HepG2 (cell line): ENCODE measurements around the gene DIMT1. TPM values are rescaled to one million over a fixed set of nuclear protein-coding genes. Genes with fewer than 3 reads are reported as not detected.

Source experiments
- AGO1 ChIP-seq: fragments of 200-400 bp; formaldehyde crosslinking; IDR thresholded peaks from 2 replicates; pipeline ENCODE4 v1.6.1; 2017; ENCODE audit warnings: mild to moderate bottlenecking, low read depth, low read length, moderate library complexity; ENCODE audit not compliant: poor library complexity, severe bottlenecking
- CAMTA2 ChIP-seq: sonication (generic); formaldehyde crosslinking; IDR thresholded peaks from 2 replicates; pipeline ENCODE4 v1.4.0; 2020; ENCODE audit warnings: mild to moderate bottlenecking, missing genetic modification reagents, borderline replicate concordance
- CC2D1A ChIP-seq: sonication (generic); formaldehyde crosslinking; IDR thresholded peaks from 2 replicates; pipeline ENCODE4 v1.8.1; 2023; ENCODE audit warnings: mild to moderate bottlenecking, missing genetic modification reagents
- CEBPZ ChIP-seq: IDR thresholded peaks from 2 replicates; pipeline ENCODE4 v1.6.1; 2012; ENCODE audit warnings: low read length, improper control_type of control experiment
- HDAC6 ChIP-seq: fragments of 200-600 bp; sonication (generic); IDR thresholded peaks from 2 replicates; pipeline ENCODE4 v1.7.0; 2017; ENCODE audit warnings: mild to moderate bottlenecking, antibody characterized with exemption, low read length, low read depth
- MEF2D ChIP-seq: sonication (generic); formaldehyde crosslinking; IDR thresholded peaks from 2 replicates; pipeline ENCODE4 v1.5.1; 2020; ENCODE audit warnings: mild to moderate bottlenecking, missing genetic modification reagents
- MEIS1 ChIP-seq: sonication (generic); formaldehyde crosslinking; IDR thresholded peaks from 2 replicates; pipeline ENCODE4 v1.9.0; 2021; ENCODE audit warnings: mild to moderate bottlenecking, missing genetic modification reagents, moderate library complexity, borderline replicate concordance
- RORA ChIP-seq: sonication (generic); formaldehyde crosslinking; IDR thresholded peaks from 2 replicates; pipeline ENCODE4 v1.5.0; 2020; ENCODE audit warnings: mild to moderate bottlenecking, missing genetic modification reagents, moderate library complexity
- ZBTB44 ChIP-seq: sonication (generic); formaldehyde crosslinking; IDR thresholded peaks from 2 replicates; pipeline ENCODE4 v1.4.0; 2020; ENCODE audit warnings: missing genetic modification reagents
- ZMYM3 ChIP-seq: sonication (generic); formaldehyde crosslinking; IDR thresholded peaks from 2 replicates; pipeline ENCODE4 v1.5.1; 2020; ENCODE audit warnings: mild to moderate bottlenecking, missing genetic modification reagents
- ZNF224 ChIP-seq: sonication (generic); formaldehyde crosslinking; IDR thresholded peaks from 2 replicates; pipeline ENCODE4 v1.5.0; 2020; ENCODE audit warnings: mild to moderate bottlenecking, missing genetic modification reagents
- ZNF441 ChIP-seq: sonication (generic); formaldehyde crosslinking; IDR thresholded peaks from 2 replicates; pipeline ENCODE4 v1.7.0; 2021; ENCODE audit warnings: missing genetic modification reagents, borderline replicate concordance
- ZNF567 ChIP-seq: sonication (generic); formaldehyde crosslinking; IDR thresholded peaks from 2 replicates; pipeline ENCODE4 v1.8.1; 2023; ENCODE audit warnings: mild to moderate bottlenecking, missing genetic modification reagents, borderline replicate concordance
- ZNF777 ChIP-seq: sonication (generic); formaldehyde crosslinking; IDR thresholded peaks from 2 replicates; pipeline ENCODE4 v1.4.0; 2020; ENCODE audit warnings: missing genetic modification reagents
- ZNF850 ChIP-seq: sonication (generic); formaldehyde crosslinking; conservative IDR thresholded peaks from 2 replicates; pipeline ENCODE4 v1.9.0; 2021; ENCODE audit warnings: mild to moderate bottlenecking, missing genetic modification reagents
- ZSCAN30 ChIP-seq: sonication (generic); formaldehyde crosslinking; IDR thresholded peaks from 2 replicates; pipeline ENCODE4 v1.5.0; 2020; ENCODE audit warnings: mild to moderate bottlenecking, missing genetic modification reagents
- polyA plus RNA-seq, 8 experiments: library from polyadenylated mRNA; depleted of rRNA in 3 of 8; stranded (reverse) in 7 of 8; unstranded in 1 of 8; fragments of >200 nt; fragmentation: Illumina TruSeq in 4 of 8; extraction: Trizol in 4 of 8; gene quantifications; 2 replicates each; pipeline versions ENCODE4 v1.2.1 to v1.2.3, GENCODE V29; 2011 to 2016; ENCODE audit warnings: low read depth in 4 of 8, missing spikeins in 1 of 8, mixed read lengths in 1 of 8; ENCODE audit not compliant: insufficient read depth in 1 of 8
- total RNA-seq, 5 experiments: library from RNA; depleted of rRNA; stranded (reverse); fragments of >200 nt; fragmentation: Illumina TruSeq; extraction: Trizol; gene quantifications; 2 replicates each; pipeline ENCODE4 v1.2.3, GENCODE V29; 2016; ENCODE audit warnings: low read depth in 1 of 5
- TF ChIP-seq, protein P1 (sequence below): sonication (generic); formaldehyde crosslinking; IDR thresholded peaks from 2 replicates; pipeline ENCODE4 v1.5.1; 2020; ENCODE audit warnings: mild to moderate bottlenecking, missing genetic modification reagents
- TF ChIP-seq, protein P2 (sequence below): sonication (generic); formaldehyde crosslinking; IDR thresholded peaks from 2 replicates; pipeline ENCODE4 v1.4.0; 2020; ENCODE audit warnings: missing genetic modification reagents
- TF ChIP-seq, protein P3 (sequence below): sonication (generic); formaldehyde crosslinking; IDR thresholded peaks from 2 replicates; pipeline ENCODE4 v1.8.0; 2022; ENCODE audit warnings: missing genetic modification reagents, mild to moderate bottlenecking, inconsistent platforms, borderline replicate concordance

Gene DIMT1
- total and polyA plus RNA-seq, 2 of the 13 experiments (the other 11 are each of a cell fraction or from before 2014, with no cell fraction given) = 16.1 to 35.2 TPM

GRCh38 chr5:62403411-62404250 lies at the start of gene DIMT1 (continued):
- TF ChIP-seq ZNF850 (CRISPR knock-in tag) = peak; percentile 50; the same call in 1 of the 2 replicates
- TF ChIP-seq MEF2D (CRISPR knock-in tag) = peak; percentile 64; the same call in 1 of the 2 replicates
- TF ChIP-seq ZNF567 (CRISPR knock-in tag) = peak; percentile 72; the same call in 1 of the 2 replicates
- TF ChIP-seq ZMYM3 = no peak
- TF ChIP-seq HDAC6 = no peak
- TF ChIP-seq, protein P1, sequence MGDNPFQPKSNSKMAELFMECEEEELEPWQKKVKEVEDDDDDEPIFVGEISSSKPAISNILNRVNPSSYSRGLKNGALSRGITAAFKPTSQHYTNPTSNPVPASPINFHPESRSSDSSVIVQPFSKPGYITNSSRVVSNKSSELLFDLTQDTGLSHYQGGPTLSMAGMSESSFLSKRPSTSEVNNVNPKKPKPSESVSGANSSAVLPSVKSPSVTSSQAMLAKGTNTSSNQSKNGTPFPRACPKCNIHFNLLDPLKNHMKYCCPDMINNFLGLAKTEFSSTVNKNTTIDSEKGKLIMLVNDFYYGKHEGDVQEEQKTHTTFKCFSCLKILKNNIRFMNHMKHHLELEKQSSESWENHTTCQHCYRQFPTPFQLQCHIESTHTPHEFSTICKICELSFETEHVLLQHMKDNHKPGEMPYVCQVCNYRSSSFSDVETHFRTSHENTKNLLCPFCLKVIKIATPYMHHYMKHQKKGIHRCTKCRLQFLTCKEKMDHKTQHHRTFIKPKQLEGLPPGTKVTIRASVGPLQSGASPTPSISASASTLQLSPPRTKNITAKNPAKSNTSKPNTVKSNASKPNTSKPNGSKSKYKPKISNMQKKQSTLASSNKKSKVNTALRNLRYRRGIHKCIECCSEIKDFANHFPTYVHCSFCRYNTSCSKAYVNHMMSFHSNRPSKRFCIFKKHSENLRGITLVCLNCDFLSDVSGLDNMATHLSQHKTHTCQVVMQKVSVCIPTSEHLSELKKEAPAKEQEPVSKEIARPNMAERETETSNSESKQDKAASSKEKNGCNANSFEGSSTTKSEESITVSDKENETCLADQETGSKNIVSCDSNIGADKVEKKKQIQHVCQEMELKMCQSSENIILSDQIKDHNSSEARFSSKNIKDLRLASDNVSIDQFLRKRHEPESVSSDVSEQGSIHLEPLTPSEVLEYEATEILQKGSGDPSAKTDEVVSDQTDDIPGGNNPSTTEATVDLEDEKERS (CRISPR knock-in tag) = no peak
- TF ChIP-seq, protein P2, sequence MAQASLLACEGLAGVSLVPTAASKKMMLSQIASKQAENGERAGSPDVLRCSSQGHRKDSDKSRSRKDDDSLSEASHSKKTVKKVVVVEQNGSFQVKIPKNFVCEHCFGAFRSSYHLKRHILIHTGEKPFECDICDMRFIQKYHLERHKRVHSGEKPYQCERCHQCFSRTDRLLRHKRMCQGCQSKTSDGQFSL = 0 out of 2 replicates have a peak, but pooled peaks have one; percentile 33
- TF ChIP-seq CC2D1A (CRISPR knock-in tag) = no peak
- TF ChIP-seq CEBPZ = no peak
- TF ChIP-seq ZNF777 (CRISPR knock-in tag) = no peak
- TF ChIP-seq, protein P3, sequence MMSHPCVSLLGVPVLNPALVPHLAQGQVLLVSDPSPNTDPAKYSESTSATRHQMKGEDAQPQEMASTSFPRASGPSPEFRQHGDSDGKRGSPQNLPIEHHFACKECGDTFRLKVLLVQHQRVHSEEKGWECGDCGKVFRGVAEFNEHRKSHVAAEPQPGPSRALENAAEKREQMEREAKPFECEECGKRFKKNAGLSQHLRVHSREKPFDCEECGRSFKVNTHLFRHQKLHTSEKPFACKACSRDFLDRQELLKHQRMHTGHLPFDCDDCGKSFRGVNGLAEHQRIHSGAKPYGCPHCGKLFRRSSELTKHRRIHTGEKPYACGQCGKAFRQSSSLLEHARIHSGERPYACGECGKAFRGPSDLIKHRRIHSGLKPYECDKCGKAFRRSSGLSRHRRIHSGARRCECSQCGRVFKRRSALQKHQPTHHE (CRISPR knock-in tag) = no peak
- TF ChIP-seq RORA (CRISPR knock-in tag) = no peak
- TF ChIP-seq ZBTB44 (CRISPR knock-in tag) = no peak
- peak; percentile 81 for TF ChIP-seq ZNF441
- TF ChIP-seq AGO1 = no peak
- TF ChIP-seq CAMTA2 (CRISPR knock-in tag) = peak; percentile 82
- peak; percentile 88; the same call in 1 of the 2 replicates for TF ChIP-seq MEIS1 (CRISPR knock-in tag)
- no peak for TF ChIP-seq ZSCAN30
- TF ChIP-seq ZNF224 (CRISPR knock-in tag) = peak; percentile 93; the same call in 1 of the 2 replicates
